Tibial nerve (tissue), 4 donors: ENCODE data around the gene COX7C. TPM values are rescaled to one million over a fixed set of nuclear protein-coding genes. Genes with fewer than 3 reads are reported as not detected.
"Not testable (repeated sequence)": the region's sequence is repeated elsewhere in the genome, so short reads cannot be mapped to it uniquely, and the experiment has no call there.

Experiments
- DNase-seq, 2 donors: peaks; one replicate each; pipeline ENCODE4 v3.0.0-alpha.2; 2019; ENCODE audit warnings: low spot score in 2 of 2
- H3K27ac ChIP-seq, 4 donors: fragments of 200-600 bp; sonication (generic) in 3 of 4; one replicate each; pipeline ENCODE4 v1.5.1; 2017 to 2019; ENCODE audit warnings: mild to moderate bottlenecking in 1 of 4
- H3K27me3 ChIP-seq, 2 donors: fragments of 200-600 bp; sonication (generic) in 1 of 2; one replicate each; pipeline versions ENCODE4 v1.5.1 to v1.6.0; 2017 to 2019
- H3K36me3 ChIP-seq, 3 donors: fragments of 200-600 bp; sonication (generic); one replicate each; pipeline ENCODE4 v1.5.1; 2018 to 2019
- H3K4me1 ChIP-seq, 4 donors: fragments of 200-600 bp; sonication (generic) in 3 of 4; one replicate each; pipeline ENCODE4 v1.5.1; 2017 to 2019
- H3K4me3 ChIP-seq, 4 donors: fragments of 200-600 bp; sonication (generic) in 3 of 4; one replicate each; pipeline ENCODE4 v1.5.1; 2017 to 2019; ENCODE audit warnings: mild to moderate bottlenecking in 1 of 4, moderate library complexity in 1 of 4
- H3K9me3 ChIP-seq, 4 donors: fragments of 200-600 bp; sonication (generic) in 3 of 4; one replicate each; pipeline ENCODE4 v1.5.1; 2017 to 2019
- EP300 ChIP-seq, 2 donors: sonication (generic); formaldehyde crosslinking; IDR thresholded peaks; one replicate each; pipeline ENCODE4 v1.6.1; 2017; ENCODE audit warnings: antibody characterized with exemption in 2 of 2, mild to moderate bottlenecking in 1 of 2
- POLR2A ChIP-seq, 2 donors: fragments of 450-650 bp; IDR thresholded peaks; one replicate each; pipeline ENCODE4 v1.6.1; 2017; ENCODE audit warnings: antibody characterized with exemption in 2 of 2, mild to moderate bottlenecking in 2 of 2, moderate library complexity in 2 of 2
- WGBS, 2 donors: methylation state at CpG; one replicate each; pipeline ENCODE4 v1.1.5; 2018; 5-methylcytosine and 5-hydroxymethylcytosine counted together
- total RNA-seq, 4 donors: library from RNA; depleted of rRNA; stranded (reverse); fragments of >200 nt; gene quantifications; one replicate each; pipeline ENCODE4 v1.1.0, GENCODE V29; 2016
- TF ChIP-seq, protein P1 (sequence below), 5 experiments: fragments of 200-600 bp in 3 of 5; fragments of 450-650 bp in 2 of 5; sonication (generic) in 3 of 5; IDR thresholded peaks; one replicate each; pipeline ENCODE4 v1.5.1; 2016 to 2019; ENCODE audit warnings: antibody characterized with exemption in 5 of 5, mild to moderate bottlenecking in 3 of 5, moderate library complexity in 2 of 5

COX7C gene
- total RNA-seq, 4 donors from 2014 or later: 256 to 424 (median 340) TPM

DNA sequence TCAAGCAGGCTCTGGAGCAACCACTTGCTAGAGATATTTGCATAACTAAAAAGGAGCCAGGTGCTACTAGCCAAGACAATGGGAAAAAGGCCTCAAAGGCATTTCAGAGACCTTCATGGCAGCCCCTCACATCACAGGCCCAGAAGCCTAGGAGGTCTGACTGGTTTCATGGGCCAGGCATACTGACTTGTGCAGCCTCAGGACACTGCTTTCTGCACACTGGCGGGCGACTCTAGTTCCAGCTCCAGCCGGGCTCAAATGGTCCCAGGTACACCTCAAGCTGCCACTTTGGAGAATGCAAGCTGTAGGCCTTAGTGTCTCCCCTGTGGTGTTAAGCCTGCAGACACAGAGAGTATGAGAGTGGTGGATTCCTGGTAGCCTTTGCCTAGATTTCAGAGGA is 27.1 kb downstream of the COX7C start:
- Histone ChIP-seq H3K27ac (no peak overlapping the region), H3K4me1 (peaks cover 0 to 16% (median 4%) of the 10 kb centered on the region in 4 donors), H3K36me3 (no peaks in the 10 kb centered on the region), H3K9me3 (no peaks in the 10 kb centered on the region), H3K27me3 (no peaks in the 10 kb centered on the region), H3K4me3 (no peak overlapping the region)
- WGBS, 2 donors: 96 to 100% methylated on average over 3 of the region's 3 CpGs
- no peak for DNase-seq
- TF ChIP-seq EP300 (IDR thresholded peaks at IDR 0.05) (no peak), POLR2A (IDR thresholded peaks at IDR 0.05) (no peak)
- TF ChIP-seq, protein P1, sequence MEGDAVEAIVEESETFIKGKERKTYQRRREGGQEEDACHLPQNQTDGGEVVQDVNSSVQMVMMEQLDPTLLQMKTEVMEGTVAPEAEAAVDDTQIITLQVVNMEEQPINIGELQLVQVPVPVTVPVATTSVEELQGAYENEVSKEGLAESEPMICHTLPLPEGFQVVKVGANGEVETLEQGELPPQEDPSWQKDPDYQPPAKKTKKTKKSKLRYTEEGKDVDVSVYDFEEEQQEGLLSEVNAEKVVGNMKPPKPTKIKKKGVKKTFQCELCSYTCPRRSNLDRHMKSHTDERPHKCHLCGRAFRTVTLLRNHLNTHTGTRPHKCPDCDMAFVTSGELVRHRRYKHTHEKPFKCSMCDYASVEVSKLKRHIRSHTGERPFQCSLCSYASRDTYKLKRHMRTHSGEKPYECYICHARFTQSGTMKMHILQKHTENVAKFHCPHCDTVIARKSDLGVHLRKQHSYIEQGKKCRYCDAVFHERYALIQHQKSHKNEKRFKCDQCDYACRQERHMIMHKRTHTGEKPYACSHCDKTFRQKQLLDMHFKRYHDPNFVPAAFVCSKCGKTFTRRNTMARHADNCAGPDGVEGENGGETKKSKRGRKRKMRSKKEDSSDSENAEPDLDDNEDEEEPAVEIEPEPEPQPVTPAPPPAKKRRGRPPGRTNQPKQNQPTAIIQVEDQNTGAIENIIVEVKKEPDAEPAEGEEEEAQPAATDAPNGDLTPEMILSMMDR (IDR thresholded peaks at IDR 0.05): no peak

DNA sequence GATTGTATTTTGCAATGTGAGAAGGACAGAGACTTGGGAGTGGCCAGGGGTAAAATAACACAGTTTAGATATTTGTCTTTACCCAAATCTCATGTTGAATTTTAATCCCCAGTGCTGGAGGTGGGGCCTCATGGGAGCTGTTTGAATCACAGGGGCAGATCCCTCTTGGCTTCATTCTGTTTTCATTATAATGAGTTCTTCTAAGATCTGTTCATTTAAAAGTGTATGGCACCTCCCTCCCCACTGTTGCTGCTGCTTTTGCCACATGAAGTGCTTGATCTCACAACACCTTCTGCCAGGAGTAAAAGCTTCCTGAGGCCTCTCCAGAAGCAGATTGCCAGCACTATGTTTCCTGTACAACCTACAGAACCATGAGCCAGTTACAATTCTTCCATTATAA is 28.1 kb downstream of the COX7C start:
- Histone ChIP-seq H3K27ac (no peak overlapping the region), H3K36me3 (no peaks in the 10 kb centered on the region), H3K4me1 (peaks cover 0 to 6% (median 0%) of the 10 kb centered on the region in 4 donors), H3K9me3 (no peaks in the 10 kb centered on the region), H3K4me3 (no peak overlapping the region), H3K27me3 (no peaks in the 10 kb centered on the region)
- no peak for DNase-seq
- TF ChIP-seq POLR2A (IDR thresholded peaks at IDR 0.05) (no peak), EP300 (IDR thresholded peaks at IDR 0.05) (no peak)
- TF ChIP-seq, protein P1 (IDR thresholded peaks at IDR 0.05): no peak

DNA sequence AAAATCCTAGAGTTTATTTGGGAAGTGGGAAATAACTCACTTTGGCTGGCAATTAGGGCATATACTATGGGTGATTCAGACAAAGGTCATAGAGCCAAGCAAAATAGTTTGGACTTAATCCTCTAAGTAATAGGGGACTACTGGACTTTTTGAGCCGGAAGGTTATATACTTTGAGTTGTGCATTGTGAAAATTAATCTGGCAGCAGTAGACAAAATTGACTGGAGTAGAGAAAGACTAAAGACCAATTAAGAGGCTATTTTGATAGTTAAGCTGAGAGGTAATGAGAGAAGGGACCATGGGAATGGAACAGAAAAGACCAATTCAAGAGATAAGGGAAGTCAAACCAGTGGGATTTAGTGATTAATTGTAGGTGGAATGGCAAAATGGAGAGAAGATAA is 28.9 kb downstream of the COX7C start:
- WGBS, 2 donors: 93 to 94% methylated on average over 1 of the region's 1 CpG
- no peak for DNase-seq
- Histone ChIP-seq H3K4me3 (no peak overlapping the region), H3K36me3 (no peaks in the 10 kb centered on the region), H3K4me1 (no peaks in the 10 kb centered on the region), H3K27me3 (no peaks in the 10 kb centered on the region), H3K27ac (no peak overlapping the region), H3K9me3 (no peaks in the 10 kb centered on the region)
- TF ChIP-seq POLR2A (IDR thresholded peaks at IDR 0.05) (no peak), EP300 (IDR thresholded peaks at IDR 0.05) (no peak)
- TF ChIP-seq, protein P1 (IDR thresholded peaks at IDR 0.05): no peak

DNA sequence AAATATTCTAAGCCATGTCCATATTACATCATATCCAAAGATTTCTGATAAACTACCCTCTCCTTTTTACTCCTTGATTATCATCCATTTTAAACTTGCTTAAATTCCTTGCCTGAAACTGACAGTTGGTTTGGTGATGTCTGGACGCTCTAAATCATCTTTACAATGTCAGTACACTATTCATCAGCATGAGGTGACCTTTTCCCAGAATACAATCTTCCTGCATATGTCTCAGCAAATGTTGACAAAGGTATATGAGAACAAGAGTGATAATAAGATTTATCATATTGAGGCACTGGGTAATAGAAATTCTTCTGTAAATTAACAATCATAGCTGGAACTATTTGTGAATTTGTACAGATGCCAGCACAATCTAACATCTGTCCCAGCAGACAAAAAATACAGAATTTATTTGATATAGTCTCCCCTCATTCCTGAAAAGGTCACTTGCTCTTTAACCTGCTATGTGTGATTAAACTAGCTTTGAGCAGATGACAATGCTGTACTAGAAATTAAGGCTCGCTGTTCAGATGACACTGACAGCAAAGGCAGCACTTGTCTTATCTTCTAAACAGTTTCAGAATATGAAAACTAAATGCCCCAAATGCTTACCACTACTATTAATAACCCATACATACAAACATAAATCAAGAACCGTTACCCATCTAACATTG is 32.2 kb downstream of the COX7C start:
- H3K9me3 ChIP-seq: no peaks in the 10 kb centered on the region
- DNase-seq: no peak
- WGBS, 2 donors: 46 to 58% methylated on average over 3 of the region's 3 CpGs
- no peak overlapping the region for H3K27ac ChIP-seq
- no peak for TF ChIP-seq EP300 (IDR thresholded peaks at IDR 0.05)
- TF ChIP-seq, protein P1 (IDR thresholded peaks at IDR 0.05): no peak
- no peak for TF ChIP-seq POLR2A (IDR thresholded peaks at IDR 0.05)
- no peaks in the 10 kb centered on the region for H3K4me1 ChIP-seq
- no peaks in the 10 kb centered on the region for H3K36me3 ChIP-seq
- no peak overlapping the region for H3K4me3 ChIP-seq
- H3K27me3 ChIP-seq: no peaks in the 10 kb centered on the region

DNA sequence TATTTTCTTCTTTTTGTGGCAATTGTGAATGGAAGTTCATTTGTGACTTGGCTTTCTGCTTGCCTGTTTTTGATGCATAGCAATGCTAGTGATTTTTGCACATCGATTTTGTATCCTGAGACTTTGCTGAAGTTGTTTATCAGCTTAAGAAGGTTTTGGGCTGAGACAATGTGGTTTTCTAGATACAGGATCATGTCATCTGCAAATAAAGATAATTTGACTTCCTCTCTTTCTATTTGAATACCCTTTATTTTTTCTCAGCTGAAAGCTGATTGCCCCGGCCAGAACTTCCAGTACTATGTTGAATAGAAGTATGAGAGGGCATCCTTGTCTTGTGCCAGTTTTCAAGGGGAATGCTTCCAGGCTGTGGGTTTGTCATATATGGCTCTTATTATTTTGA is 43.0 kb downstream of the COX7C start:
- H3K4me3 ChIP-seq, DNase-seq, H3K27ac ChIP-seq, H3K27me3 ChIP-seq, H3K4me1 ChIP-seq, H3K36me3 ChIP-seq: not testable (repeated sequence)
- peaks cover 0 to 11% (median 0%) of the 10 kb centered on the region in 4 donors for H3K9me3 ChIP-seq
- 84 to 86% methylated on average over 2 of the region's 2 CpGs for WGBS, 2 donors

DNA sequence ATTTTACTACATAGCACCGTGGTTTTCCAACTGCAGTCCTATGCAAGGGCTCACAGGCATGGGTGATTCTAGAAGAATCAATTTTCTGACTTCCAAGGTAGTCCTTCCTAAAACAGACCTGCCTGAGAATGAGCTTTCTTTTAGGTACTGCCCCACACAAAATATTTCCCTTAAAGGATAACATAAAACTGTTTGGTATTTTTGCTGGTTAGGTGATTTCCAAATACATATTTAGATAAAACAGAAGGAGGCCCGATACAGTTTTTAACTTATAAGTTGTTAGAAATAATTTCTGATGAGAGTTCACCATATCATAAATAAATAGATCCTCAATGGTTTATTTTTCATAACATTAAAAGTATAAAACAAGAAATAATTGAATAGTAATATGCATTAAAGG is 46.4 kb downstream of the COX7C start:
- H3K36me3 ChIP-seq: no peaks in the 10 kb centered on the region

More for the DNA sequence above, 46.4 kb downstream of the COX7C start:
- peaks cover 0 to 11% (median 0%) of the 10 kb centered on the region in 4 donors for H3K9me3 ChIP-seq
- 83 to 84% methylated on average over 2 of the region's 2 CpGs for WGBS, 2 donors
- no peak overlapping the region for H3K27ac ChIP-seq
- H3K4me3 ChIP-seq: no peak overlapping the region
- H3K27me3 ChIP-seq: no peaks in the 10 kb centered on the region
- DNase-seq: no peak
- no peak for TF ChIP-seq POLR2A (IDR thresholded peaks at IDR 0.05)
- TF ChIP-seq EP300 (IDR thresholded peaks at IDR 0.05): no peak
- TF ChIP-seq, protein P1 (IDR thresholded peaks at IDR 0.05): no peak
- H3K4me1 ChIP-seq: no peaks in the 10 kb centered on the region
